SH-SY5Y (cell line): ENCODE data around the gene ANKRD31.

Source experiments
- GATA2 ChIP-seq: IDR thresholded peaks from 2 replicates; pipeline ENCODE4 v1.6.1; 2011; ENCODE audit warnings: mild to moderate bottlenecking, low read depth, low read length
- GATA3 ChIP-seq: IDR thresholded peaks from 2 replicates; pipeline ENCODE4 v1.6.1; 2011; ENCODE audit warnings: low read depth, mild to moderate bottlenecking, low read length, moderate library complexity

Gene ANKRD31

GRCh38 chr5:75055727-75056144 is 180.9 kb downstream of the ANKRD31 start:
- TF ChIP-seq GATA3, result no peak
- TF ChIP-seq GATA2, result no peak

GRCh38 chr5:75054134-75054930 is 182.3 kb downstream of the ANKRD31 start:
- TF ChIP-seq GATA2, result no peak
- TF ChIP-seq GATA3, result no peak

- TF ChIP-seq GATA2 (no peak), GATA3 (no peak)
Measured at GRCh38 chr5:75053304-75054133, 183.2 kb downstream of the ANKRD31 start.

GRCh38 chr5:75053054-75053303 is 183.7 kb downstream of the ANKRD31 start:
- TF ChIP-seq GATA2 (no peak), GATA3 (no peak)

- TF ChIP-seq GATA3 (no peak), GATA2 (no peak)
Measured at GRCh38 chr5:75052192-75053053, 184.3 kb downstream of the ANKRD31 start, which contains the start of gene GCNT4. GCNT4 (minus strand) TSS chr5:75052558; CDS start chr5:75030037, 22,521 bp downstream.

- no peak for TF ChIP-seq GATA2
- no peak for TF ChIP-seq GATA3
Measured at GRCh38 chr5:75051217-75051751, 185.4 kb downstream of the ANKRD31 start.

- TF ChIP-seq GATA3 (no peak), GATA2 (no peak)
Measured at GRCh38 chr5:75050415-75050814, 186.3 kb downstream of the ANKRD31 start.

- no peak for TF ChIP-seq GATA3
- TF ChIP-seq GATA2, result no peak
Measured at GRCh38 chr5:75049456-75050351, 187.0 kb downstream of the ANKRD31 start.

GRCh38 chr5:75048457-75048953 is 188.2 kb downstream of the ANKRD31 start:
- TF ChIP-seq GATA2 (no peak), GATA3 (no peak)

- TF ChIP-seq GATA2 (no peak), GATA3 (no peak)
Measured at GRCh38 chr5:75047356-75047755, 189.3 kb downstream of the ANKRD31 start.

- TF ChIP-seq GATA2 (no peak), GATA3 (no peak)
Measured at GRCh38 chr5:75046366-75047142, 190.1 kb downstream of the ANKRD31 start.

- no peak for TF ChIP-seq GATA3
Measured at GRCh38 chr5:75045071-75045470, 191.6 kb downstream of the ANKRD31 start.
